ENCODE results near the gene ZNF20. TPM values are rescaled to one million over a fixed set of nuclear protein-coding genes. Genes with fewer than 3 reads are reported as not detected.

Gene ZNF20
- total RNA-seq, 1 experiment from 2014 or later: 2.0 TPM

DNA sequence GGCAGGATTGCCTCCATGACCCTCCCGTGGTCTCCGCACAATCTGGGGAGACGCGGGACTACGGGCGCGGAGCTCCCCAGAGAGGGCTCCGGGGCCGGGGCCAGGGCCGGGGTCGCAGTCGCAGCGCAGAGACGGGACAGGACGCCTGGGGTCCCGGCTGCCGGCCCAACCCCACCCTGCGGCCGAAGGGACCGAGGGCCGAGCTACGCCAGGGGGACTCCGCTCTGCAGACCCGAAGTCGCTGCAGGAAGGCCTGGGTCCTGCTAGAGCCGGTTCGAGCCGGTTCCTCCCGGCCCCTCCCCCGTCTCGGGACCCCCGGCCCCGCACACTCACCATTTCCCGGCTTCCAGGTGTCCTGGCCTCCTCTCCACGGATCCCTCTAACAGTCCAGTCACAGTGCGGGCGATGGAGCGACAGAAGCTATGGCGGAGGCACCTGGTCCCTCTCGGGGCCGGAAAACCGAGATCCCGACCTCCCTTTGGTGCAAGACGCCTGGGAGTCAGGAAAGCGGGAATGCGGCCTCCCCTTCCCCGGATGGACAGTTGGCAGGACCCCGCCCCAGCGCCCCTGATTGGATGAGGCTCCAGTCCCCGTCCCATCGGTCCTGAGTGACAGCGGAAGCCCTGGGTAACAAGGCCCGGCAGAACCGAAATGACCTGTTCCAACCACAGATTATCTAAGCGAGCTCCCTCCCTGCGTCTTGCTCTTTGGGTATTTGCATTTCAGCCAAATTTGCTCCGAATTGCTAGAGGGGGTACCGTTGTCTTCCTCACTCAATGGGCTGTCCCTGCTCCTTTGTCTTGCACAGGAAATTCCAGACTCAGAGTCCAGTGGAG, 16.3 kb upstream of the ZNF20 start, which contains the start of gene ZNF625:
Gene ZNF625, minus strand, starts transcription at position 512 of the 836 bp plus-strand sequence. Its CDS starts 176 bp downstream, at position 336.
- no peaks in the 10 kb centered on the region for H3K4me1 Mint-ChIP-seq (ENCODE audit: low read depth, unreplicated experiment)
- CTCF ChIA-PET: no interaction called here
- no peak within 1 kb of the TSS for H3K27ac Mint-ChIP-seq (ENCODE audit: unreplicated experiment)
- H3K4me3 Mint-ChIP-seq (ENCODE audit: low read depth, unreplicated experiment): no peak within 1 kb of the TSS
- no peak for DNase-seq
- H3K27me3 Mint-ChIP-seq (ENCODE audit: unreplicated experiment): no peaks in the 10 kb centered on the region
- peaks cover 5% of the 10 kb centered on the region for H3K9me3 Mint-ChIP-seq (ENCODE audit: low read depth, unreplicated experiment)
- no peaks in the 10 kb centered on the region for H3K36me3 Mint-ChIP-seq (ENCODE audit: insufficient read depth, unreplicated experiment)
- intact Hi-C loops (cut with micrococcal nuclease; ENCODE audit: unreplicated experiment): no loop called here
- TF ChIP-seq, protein P1, sequence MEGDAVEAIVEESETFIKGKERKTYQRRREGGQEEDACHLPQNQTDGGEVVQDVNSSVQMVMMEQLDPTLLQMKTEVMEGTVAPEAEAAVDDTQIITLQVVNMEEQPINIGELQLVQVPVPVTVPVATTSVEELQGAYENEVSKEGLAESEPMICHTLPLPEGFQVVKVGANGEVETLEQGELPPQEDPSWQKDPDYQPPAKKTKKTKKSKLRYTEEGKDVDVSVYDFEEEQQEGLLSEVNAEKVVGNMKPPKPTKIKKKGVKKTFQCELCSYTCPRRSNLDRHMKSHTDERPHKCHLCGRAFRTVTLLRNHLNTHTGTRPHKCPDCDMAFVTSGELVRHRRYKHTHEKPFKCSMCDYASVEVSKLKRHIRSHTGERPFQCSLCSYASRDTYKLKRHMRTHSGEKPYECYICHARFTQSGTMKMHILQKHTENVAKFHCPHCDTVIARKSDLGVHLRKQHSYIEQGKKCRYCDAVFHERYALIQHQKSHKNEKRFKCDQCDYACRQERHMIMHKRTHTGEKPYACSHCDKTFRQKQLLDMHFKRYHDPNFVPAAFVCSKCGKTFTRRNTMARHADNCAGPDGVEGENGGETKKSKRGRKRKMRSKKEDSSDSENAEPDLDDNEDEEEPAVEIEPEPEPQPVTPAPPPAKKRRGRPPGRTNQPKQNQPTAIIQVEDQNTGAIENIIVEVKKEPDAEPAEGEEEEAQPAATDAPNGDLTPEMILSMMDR (IDR thresholded peaks at IDR 0.05; ENCODE audit: unreplicated experiment): no peak
- BruUV-seq (replicated peaks): no TSS peak

DNA sequence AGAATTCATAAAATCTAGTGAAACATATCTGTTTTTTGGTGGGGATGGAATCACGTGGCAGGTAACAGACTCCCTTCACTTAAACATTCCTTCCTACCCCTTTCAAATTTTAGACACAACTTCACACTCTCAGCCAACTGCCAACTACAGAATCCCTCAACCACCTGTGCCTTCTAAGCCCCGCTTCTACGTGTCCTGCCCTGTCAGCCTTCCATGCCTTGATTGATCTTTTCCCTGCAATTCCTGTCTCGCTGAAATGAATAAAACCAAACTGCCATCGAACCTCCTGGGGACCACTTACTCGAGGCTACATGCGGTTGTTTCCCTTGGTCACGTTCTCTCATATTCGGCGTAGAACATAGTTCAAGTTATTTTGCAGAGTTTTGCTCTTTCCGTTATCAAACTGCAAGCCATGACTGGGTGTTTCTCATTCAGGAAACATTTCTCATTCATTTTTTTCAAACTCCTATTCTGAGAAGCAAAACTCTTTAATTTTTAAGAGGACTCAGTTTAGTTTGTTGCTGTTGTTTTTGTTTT, 15.2 kb upstream of the ZNF20 start:
- Mint-ChIP-seq H3K9me3 (ENCODE audit: low read depth, unreplicated experiment) (peaks cover 5% of the 10 kb centered on the region), H3K27ac (ENCODE audit: unreplicated experiment) (no peak overlapping the region), H3K27me3 (ENCODE audit: unreplicated experiment) (no peaks in the 10 kb centered on the region), H3K4me1 (ENCODE audit: low read depth, unreplicated experiment) (no peaks in the 10 kb centered on the region), H3K4me3 (ENCODE audit: low read depth, unreplicated experiment) (no peak overlapping the region), H3K36me3 (ENCODE audit: insufficient read depth, unreplicated experiment) (no peaks in the 10 kb centered on the region)
- TF ChIP-seq, protein P1 (IDR thresholded peaks at IDR 0.05; ENCODE audit: unreplicated experiment): no peak
- BruUV-seq (replicated peaks): no TSS peak
- DNase-seq: no peak
- CTCF ChIA-PET: no interaction called here
- intact Hi-C loops (cut with micrococcal nuclease; ENCODE audit: unreplicated experiment): no loop called here

DNA sequence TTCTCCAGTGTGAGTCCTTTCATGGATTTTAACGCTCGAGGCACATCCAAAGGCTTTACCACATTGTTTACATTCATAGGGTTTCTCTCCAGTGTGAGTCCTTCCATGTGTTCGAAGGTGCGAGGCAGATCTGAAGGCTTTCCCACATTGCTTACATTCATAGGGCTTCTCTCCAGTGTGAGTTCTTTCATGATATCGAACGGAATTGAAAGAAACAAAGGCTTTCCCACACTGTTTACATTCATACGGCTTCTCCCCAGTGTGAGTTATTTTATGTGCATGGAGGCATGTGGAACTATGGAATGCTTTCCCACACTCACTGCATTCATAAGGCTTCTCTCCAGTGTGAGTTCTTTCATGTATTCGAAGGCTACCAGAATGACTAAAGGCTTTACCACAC, 5.2 kb upstream of the ZNF20 start:
- Mint-ChIP-seq H3K4me3 (ENCODE audit: low read depth, unreplicated experiment) (no peak overlapping the region), H3K9me3 (ENCODE audit: low read depth, unreplicated experiment) (peaks cover 8% of the 10 kb centered on the region), H3K27me3 (ENCODE audit: unreplicated experiment) (no peaks in the 10 kb centered on the region), H3K27ac (ENCODE audit: unreplicated experiment) (no peak overlapping the region), H3K36me3 (ENCODE audit: insufficient read depth, unreplicated experiment) (peaks cover 8% of the 10 kb centered on the region), H3K4me1 (ENCODE audit: low read depth, unreplicated experiment) (peaks cover 11% of the 10 kb centered on the region)
- TF ChIP-seq, protein P1 (IDR thresholded peaks at IDR 0.05; ENCODE audit: unreplicated experiment): no peak
- CTCF ChIA-PET: no interaction called here
- intact Hi-C loops (cut with micrococcal nuclease; ENCODE audit: unreplicated experiment): no loop called here
- no peak for DNase-seq
- no TSS peak for BruUV-seq (replicated peaks)

DNA sequence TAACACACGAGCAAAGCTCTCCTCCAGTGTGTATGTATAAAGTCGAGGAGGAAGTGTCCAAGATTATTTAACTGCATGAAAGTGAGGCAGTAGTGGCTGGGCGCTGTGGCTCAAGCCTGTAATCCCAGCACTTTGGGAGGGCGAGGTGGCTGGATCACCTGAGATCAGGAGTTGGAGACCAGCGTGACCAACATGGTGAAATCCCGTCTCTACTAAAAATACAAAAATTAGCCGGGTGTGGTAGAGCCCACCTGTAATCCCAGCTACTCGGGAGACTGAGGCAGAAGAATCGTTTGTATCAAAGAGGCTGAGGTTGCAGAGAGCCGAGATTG, 1.2 kb upstream of the ZNF20 start:
- peak overlapping the region; percentile 78 for H3K4me3 Mint-ChIP-seq (ENCODE audit: low read depth, unreplicated experiment)
- peaks cover 25% of the 10 kb centered on the region for H3K36me3 Mint-ChIP-seq (ENCODE audit: insufficient read depth, unreplicated experiment)
- peak overlapping the region; percentile 76 for H3K27ac Mint-ChIP-seq (ENCODE audit: unreplicated experiment)
- no TSS peak for BruUV-seq (replicated peaks)
- intact Hi-C loops (cut with micrococcal nuclease; ENCODE audit: unreplicated experiment): loop anchor here (1.0 to 5.0 kb wide), 5 partner anchors 154 to 439 kb away; partner anchors contain the start of gene ZNF763
- DNase-seq: no peak
- H3K27me3 Mint-ChIP-seq (ENCODE audit: unreplicated experiment): no peaks in the 10 kb centered on the region
- H3K9me3 Mint-ChIP-seq (ENCODE audit: low read depth, unreplicated experiment): peaks cover 4% of the 10 kb centered on the region
- H3K4me1 Mint-ChIP-seq (ENCODE audit: low read depth, unreplicated experiment): peaks cover 11% of the 10 kb centered on the region
- TF ChIP-seq, protein P1 (IDR thresholded peaks at IDR 0.05; ENCODE audit: unreplicated experiment): no peak
- CTCF ChIA-PET: interaction anchor here (1.9 to 2.4 kb wide), 3 partner anchors 217 to 343 kb away, joined by 5 to 21 read pairs (median 16); partner anchors contain the start of genes ZNF442, ZNF491 and ZNF700

Data from Calu3 (cell line).